Activated T-helper 1 cell treated with Interleukin-2 at 50 U/mL for 16 hours (primary cell): ENCODE measurements around the gene RTL1.

Experiments
- DNase-seq: peaks from one replicate; pipeline ENCODE4 v3.0.0-alpha.2; 2020; ENCODE audit warnings: low read depth

RTL1 gene

DNA sequence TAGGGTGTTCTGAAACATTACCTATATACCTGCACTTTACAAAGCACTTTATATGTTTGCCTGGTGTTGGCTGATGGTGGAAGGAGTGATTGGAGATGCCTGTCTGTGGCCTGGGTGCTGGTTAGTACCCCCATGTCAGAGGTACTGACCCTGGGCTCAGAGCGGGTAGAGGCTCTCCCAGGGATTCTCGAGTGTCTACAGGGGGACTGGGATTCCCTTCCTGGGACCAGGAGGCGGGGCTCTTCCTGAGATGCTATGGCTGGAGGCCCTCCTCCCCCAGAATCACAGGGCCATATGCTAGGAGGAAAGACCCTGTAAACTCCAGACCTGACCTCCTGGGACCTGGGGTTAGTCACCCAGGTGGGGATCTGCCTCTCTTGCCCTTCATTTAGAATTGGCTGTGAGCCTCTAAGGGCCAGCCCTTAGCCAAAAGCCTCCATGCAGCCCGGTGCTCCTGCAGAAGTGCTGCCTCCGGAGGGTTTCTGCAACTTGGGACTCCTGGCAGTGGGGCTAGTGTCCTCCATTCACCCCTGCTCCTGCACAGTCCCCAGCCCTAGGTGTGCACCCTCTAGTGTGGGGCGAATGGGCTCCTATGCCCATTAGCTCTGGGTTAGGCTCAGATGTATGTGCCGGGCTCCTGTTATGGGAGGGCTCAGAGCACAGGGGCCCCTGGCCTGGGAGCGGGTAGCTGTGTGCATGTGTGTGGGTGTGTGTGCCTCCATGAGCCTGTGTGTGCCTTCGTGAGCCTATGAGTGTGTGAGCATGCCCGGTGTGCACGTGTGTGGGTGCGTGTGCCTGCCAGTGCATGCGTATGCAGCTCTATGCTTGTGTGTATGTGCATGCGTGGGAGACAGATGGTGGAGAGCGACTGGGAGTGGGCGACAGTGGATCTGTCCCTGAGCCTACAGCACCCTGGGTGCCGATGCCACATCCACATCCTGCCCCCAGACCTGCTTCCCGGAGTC, 36.6 kb downstream of the RTL1 start:
- DNase-seq, result no peak

DNA sequence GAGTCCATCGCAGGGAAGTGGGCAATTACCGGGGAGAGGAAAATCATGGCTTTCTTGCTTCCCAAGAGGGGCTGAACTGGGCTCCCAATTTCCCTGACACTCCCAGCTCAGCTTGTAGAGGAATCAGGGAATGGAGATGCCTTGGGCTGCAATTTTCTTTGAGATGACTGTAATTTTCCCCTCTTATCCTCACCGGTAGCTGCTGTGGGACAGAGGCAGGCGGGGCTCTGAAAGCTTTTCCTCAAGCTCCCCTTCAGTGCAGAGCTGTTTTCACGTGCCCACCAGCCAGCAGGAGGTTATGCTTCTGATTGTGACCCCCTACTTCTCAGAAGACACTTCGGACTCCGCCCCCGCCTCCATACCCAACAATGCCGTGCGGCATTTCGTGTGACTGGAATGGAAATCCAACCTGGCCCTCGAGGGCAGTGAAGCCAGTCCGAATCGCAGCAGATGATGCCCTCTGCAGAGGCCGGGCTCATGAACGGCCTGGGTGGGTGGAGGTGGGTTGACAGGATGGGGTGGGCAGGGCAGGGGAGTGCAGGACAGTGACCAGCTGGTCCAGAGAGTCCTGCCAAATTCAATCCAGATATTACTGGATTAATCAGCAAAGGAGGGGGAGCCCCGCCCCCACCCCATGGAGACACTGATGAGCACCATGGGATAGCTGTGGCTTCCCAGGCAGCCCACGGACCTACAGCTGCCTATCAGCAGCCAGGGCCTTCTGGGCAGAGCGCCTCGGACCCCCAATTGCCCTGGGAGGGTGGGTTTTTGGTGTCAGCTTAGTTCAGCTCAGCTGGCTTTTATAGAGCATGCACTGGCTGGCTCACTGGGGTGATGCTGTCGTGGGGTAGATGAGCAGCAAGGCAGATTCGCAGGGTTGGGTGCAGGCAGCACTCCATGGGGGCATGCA, 37.6 kb downstream of the RTL1 start:
- no peak for DNase-seq

DNA sequence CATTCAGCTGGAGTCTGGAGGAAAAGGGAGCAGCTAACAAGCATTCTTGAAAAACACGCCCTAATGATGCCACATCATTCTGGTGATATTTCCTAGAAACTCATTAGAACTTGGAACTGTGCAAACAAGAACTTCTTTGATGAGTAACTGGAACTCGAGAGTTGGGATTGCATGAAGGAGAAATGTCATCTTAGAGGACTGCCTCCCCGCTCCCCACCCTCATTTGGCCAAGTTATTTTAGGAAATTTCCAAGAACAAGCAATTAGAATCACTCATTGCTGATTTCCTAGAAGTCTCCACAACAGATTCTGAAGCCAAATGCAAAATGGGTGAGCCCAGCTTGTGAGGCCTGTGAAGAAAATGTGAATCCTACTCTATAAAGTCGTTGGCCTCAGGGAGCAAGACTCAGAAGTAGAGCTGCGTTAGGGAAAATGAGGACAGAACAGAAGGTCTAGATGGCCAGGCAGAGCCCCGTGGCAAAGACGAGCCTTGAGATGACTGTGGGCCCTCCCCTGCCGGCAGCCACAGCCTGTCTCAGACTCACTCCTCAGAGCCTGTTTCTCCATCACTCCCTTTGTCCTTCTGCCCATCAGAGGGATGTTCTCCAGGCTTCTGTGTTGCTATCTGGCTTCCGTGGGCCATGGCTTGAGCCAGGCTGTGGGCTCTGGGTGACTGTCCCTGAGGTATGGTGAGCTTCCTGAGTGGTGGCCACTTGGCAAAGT, 38.4 kb downstream of the RTL1 start:
- DNase-seq, result no peak

DNA sequence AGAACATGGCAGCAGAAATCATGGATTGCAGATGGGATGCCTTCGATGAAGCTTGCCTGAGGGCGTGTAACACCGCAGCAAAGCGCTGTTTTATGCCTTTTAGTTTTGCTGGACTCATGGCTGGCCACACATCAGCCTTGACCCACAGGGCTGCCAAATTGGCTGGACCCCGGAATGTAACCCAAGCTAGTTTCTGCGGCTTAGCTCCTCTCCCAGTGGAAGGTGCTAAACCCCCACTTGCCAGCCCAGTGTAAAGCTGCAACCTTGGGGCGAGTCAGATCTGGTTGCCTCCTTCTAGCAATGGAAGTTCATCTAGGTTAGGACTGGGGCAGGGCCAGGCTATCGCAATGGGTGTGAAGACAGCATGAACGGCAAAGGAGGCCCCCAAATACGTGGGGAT, 39.3 kb downstream of the RTL1 start:
- no peak for DNase-seq

DNA sequence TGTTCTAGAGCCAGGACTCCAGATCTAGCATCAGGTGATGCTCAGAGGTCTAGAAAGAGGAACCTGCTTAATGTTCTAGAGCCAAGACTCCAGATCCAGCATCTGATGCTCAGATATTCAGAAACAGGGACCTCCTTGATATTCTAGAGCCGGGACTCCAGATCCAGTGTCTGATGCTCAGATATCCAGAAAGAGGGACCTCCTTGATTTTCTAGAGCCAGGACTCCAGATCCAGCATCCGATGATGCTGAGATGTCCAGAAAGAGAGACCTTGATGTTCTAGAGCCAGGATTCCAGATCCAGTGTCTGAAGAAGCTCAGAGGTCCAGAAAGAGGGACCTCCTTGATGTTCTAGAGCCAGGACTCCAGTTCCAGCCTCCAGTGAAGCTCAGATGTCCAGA, 40.7 kb downstream of the RTL1 start:
- no peak for DNase-seq

DNA sequence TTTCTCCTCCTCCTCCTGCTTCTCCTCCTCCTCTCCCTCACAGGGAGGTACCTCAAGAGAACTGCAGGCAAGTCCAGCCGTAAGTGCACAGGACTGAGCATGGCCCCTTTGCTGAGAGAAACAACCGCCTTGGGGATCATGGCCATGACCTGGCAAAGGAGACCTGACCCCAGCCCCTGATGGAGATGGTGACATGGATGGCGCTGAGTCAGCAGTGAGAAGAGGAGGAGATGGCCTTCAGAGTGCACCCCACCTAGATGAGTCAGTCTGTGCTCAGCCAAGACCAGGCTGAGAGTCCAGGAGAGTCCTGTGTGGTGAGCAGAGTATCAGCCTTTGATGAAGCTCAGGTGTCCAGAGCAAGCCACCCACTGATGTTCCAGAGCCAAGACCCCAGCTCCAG, 41.2 kb downstream of the RTL1 start:
- no peak for DNase-seq

DNA sequence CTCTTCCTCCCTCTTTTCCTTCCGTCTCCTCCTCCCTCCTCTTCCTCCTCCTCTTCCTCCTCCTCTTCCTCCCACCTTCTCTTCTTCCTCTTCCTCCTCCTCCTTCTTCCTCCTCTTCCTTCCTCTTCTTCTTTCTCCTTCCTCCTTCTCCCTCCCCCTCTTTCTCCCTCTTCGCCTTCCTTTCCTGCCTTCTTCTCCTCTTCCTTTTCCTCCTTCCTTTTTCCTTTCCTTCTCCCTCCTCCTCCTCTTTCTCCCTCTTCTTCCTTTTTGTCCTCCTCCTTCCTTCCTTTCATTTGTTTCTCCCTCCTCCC, 41.6 kb downstream of the RTL1 start:
- no peak for DNase-seq

DNA sequence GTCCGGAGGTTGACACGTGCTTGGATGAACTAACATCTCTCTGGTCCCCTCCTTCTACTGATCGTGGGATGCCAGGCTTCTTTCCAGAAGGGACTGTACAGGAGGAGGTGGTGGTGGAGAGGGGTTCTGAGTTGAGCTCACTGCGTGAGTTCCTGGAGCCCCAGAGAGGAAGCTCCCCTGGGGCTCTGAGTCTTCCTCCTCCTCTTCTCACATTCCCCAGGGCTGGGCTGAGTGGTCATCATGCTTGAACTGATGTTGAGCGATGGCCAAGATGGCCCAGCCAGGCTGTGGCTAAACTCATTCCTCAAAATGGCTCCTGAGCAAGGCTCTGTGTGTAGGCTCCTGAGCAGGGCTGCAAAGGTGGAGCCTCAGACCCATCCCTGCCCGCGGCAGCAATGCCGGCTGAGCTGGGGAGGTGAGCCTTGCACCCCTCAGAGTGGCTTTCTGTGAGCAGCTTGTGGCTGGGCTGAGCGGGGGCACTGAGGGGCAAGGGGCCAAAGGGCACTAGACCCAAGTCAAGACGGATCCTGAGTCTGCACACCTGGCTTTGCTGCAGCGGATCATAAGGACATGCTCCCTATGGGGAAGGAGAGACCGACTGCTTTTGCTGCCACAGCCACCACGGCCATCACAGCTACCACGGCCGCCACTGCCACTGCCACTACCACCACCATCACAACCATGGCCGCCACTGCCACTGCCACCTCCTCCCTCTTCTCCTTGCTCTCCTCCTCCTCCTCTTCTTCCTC, 42.2 kb downstream of the RTL1 start:
- DNase-seq, result no peak

DNA sequence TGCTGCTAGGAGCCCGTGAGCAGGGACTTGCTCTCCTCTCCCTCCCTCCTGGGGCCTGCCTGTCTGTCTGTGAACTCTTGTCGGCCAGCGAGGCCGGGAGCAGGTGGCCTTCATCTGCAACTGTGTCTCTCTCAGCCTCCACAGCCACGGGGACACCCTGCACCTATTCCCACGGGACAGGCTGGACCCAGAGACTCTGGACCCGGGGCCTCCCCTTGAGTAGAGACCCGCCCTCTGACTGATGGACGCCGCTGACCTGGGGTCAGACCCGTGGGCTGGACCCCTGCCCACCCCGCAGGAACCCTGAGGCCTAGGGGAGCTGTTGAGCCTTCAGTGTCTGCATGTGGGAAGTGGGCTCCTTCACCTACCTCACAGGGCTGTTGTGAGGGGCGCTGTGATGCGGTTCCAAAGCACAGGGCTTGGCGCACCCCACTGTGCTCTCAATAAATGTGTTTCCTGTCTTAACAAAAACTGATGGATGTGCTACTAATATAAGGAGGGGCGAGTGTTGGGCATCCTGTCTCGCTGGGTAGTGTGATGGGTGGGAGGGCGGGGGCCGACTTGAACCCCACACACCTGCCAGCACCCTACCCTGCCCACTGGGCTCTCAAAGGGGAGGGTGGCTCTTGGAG, 42.9 kb downstream of the RTL1 start:
- no peak for DNase-seq

DNA sequence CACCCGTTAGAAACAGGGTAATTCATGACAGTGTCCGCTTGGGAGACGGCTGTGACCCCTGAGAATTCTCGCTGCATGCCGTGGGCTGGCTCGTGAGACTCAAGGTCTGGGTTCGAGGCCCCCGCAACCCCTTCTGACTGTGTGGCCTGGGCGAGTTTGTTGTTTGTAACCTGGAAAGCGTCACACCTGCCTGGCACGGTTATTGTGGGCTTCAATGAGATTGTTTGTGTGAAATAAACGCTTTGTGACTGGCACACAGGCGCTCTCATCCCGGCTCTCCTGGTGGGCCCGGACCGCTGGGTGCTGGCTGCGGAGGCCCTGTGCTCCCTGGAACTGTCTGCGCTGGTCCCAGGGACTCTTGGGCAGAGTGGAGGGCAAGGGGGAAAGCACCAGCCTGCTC, 43.7 kb downstream of the RTL1 start:
- no peak for DNase-seq

DNA sequence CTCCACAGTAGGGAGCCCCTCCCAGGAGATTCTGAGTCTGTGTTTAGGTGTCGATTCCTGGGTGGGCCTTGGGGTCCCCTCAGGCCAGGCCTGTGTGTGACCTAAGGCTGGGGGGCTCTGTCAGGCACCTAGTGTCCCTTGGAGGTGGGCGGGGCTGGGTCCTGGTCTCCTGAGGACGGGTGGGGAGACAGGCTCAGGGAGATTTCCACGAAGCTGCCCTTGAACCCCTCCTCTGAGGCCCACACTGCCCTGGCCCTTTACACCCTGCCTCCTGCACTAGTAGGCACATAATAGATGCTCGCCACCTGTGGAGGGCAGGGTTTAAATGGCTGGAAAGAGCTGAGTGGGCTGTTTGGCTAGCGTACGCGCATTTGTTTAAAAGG, 44.7 kb downstream of the RTL1 start:
- no peak for DNase-seq

DNA sequence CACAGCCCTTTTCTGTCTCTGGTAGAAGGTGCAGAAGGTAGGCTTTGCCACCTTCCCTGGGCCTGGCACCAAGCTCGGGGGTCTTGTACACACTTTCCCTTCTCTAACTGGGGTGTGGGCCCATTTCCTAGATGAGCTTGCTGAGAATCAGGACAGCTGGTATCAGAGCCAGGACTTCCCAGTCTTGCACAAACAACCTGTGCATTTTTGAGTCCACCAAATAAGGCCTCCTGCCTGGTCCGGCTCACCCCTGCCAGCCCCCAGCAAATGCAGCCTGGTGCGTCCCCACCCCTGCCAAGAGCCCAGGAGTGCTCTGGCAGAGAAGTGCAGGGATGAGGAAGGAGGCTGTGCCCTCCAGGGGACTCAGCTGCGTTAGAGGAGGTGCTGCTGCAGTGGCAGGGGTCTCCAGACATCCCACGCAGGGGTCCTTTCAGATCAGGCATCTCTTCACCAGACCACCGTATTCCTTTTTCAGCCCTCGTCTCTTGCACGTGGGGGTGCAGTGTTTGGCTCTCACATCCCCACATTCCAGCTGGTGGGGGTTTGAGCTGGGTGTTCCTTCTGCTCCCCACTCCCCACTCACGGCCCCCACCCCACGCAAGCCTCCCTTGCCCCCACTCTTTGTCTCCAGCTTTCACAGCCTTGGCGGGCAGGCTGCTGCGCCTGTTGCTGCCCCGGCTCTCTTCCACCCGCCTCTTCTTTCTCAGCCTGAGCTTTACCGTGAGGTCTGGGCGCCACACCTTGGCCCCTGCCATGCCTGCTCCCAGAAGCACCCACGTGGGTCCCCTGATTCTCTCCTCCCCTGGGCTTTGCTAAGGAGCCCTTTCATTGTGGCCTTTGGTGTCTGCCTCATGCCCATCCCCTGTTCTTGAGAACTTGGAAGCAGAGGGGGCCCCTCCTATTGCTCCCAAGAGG, 45.3 kb downstream of the RTL1 start:
- no peak for DNase-seq

DNA sequence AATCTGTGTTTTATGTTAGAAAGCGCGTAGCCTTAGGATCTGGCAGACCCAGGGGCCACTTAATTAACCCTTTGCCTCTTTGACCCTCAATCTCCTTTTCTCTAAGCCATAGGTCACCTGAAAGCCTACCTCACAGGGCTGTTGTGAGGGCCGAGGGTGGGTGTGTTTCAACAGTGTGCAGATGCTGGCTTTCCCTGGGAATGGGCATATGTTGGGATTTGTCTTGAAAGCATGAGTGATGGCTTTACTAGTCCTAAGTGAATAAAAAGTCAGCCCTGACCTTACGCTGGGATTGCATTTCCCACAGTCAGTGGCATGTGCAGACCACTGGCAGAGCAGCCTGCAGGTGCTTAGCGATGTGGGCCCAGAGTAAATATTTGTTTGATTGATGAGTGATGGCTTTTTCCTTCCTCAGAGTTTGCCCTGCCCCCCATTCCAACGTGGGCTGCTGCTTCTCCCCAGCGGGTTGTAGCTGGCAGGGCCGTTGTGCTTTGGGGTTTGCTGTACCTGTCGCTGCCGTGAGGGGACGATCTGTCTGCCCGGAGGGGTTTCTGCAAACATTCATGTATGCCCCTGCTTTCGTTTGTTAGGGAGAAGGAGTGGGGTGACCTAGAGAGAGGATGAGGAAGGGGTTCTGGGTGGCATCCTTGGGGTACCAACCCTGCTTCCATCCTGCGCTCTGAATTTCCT, 46.1 kb downstream of the RTL1 start:
- DNase-seq, result no peak

DNA sequence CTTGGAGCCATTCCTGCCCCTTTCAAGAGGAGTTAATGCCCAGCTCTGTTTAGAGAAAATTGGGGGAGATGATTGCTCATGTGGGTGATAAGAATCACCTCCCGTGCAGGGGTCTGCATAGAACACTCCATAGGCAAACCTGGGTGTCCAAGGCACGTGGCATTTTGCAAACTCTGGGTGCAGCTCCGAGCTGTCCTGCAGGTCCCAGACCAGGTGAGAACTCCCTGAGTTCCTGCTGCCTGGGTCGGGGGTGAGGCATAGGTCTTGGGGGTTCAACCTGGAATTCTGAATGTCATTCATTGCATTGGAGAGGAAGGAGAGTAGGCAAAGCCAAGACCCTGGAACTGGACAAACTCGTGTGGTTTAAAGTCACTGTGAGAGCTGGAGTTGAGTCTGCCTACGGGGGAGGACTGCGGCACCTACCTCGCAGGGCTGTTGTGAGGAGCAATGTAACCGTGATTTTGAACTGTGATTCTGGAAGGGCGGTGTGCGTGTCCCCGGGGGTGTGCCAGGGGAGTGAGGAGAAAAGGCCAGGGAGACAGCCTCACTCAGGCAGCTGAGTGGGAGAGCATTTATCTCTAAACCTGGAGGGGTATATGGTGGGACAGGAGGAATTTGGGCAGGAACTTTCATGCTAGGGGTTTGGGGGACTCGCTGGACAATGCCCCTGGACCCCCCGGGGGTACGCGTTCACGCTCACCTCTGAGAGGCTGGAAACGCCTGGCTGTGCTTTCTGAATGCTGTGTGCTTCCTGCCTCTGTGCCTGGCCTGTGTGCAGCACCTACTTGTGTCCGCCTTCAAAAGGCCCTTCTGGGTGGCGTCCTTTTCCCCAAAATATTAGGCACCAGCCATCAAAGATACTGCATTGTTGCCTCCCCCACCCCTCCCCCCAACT, 47.2 kb downstream of the RTL1 start:
- no peak for DNase-seq

DNA sequence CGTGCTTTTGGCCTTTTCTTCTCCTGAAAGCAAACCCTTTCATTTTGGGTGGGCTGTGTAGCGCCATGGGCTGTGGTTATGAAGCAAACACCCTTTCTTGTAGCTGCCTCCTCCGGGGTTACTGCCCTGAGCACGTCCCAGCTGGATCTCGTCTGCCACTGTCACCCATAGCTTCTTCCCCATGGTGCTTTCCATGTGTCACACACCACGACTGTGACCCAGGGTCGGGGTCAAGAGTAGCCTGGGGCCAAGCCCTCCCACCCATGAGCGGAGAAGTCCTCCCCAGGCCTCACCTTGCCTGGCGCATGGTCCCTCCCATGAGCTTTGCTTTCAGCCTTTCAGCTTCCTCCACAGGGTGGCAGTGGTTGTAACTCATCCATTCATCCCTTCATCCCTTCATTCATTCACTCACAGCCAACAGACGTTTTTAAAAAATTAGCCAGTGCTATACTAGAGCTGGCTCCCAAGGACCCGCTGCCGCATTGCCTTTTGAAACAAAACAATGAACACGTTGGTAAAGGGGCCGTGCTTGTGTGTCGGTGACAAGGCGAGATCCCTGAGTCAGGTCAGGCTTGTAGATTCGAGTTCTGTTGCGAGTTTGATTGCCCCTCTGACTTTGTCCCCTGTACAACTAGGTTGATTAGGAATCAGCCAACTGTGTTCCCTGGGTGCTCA, 48.1 kb downstream of the RTL1 start:
- DNase-seq, result no peak

DNA sequence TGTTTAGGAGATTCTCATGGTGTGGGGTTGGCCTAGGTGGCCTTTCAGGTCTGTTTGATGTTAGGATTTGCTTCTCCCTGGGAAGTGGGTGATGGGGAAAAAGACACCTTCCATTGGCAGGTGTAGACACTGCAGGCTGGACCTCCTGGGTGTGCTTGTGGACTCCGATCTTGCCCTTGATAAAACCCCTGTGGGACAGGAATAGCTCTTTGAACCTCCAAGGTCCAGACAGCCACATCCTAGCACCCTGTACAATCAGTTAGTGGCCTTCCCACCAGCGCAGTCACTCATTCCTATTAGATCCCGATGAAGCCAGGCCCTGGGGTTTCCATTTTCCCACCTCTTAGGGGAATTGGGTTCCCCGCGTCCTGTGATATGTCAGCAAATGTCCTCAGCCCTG, 49.1 kb downstream of the RTL1 start:
- no peak for DNase-seq

DNA sequence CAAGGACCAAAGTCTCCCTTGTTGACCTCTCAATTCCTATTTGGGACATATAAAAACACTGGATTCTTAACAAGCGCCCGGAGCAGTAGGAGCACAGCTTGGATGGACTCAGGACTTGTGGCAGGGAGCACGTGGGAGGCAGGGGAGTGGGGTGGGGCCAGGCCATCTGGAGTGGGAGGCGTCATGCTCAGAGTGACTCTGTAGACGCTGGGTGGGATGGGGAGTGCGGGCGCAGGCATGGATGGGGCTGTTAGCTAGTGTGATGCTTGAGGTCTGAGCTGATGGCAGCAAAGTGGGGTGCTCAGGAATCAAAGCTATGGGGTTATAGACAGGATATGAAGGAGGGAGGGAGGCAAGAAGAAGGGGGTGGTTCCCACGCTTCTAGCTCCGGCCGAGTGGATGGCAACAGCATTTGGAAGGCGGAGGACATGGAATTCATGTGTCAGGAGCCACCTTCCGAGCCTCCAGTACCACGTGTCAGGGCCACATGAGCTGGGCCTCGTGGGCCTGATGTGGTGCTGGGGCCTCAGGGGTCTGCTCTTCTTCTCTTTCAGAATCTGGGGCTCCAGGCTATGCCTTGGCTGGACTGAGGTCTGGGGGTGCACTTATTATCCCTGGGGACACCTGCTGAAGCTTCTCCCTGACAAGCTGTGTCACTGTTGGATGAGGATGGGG, 51.4 kb downstream of the RTL1 start:
- no peak for DNase-seq

DNA sequence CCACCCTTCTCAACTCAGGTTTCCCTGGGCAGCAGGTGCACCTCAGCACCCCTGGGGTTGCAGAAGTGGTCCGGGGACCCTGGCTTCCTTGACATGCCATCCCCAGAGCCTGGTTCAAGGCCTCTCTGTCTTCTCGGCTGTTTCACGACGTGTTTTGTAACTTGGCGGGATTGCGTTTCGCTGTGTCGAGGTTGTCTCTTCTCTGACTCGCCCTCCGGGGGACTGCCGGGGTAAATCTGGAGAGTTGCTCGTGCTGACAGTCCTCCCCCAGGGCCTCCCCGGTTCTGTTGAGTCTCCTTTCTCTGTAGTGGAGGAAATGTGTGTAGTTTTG, 52.0 kb downstream of the RTL1 start:
- DNase-seq, result no peak
